Choroid plexus epithelial cell (primary cell): ENCODE results near the gene GPR52.
"Not testable (repeated sequence)": the region's sequence is repeated elsewhere in the genome, so short reads cannot be mapped to it uniquely, and the experiment has no call there.

Experiments
- DNase-seq: peaks from one replicate; pipeline ENCODE4 v3.0.0-alpha.2; 2010; ENCODE audit warnings: low read depth
- H3K4me3 ChIP-seq: 2 replicates; pipeline ENCODE4 v1.5.1; 2011; ENCODE audit warnings: low read depth, mild to moderate bottlenecking, control low read depth, low read length, moderate library complexity
- TF ChIP-seq, protein P1 (sequence below): conservative IDR thresholded peaks from 2 replicates; pipeline ENCODE4 v1.5.1; 2011; ENCODE audit warnings: low read depth, mild to moderate bottlenecking, control low read depth, inconsistent platforms, low read length, moderate library complexity

Gene GPR52

DNA sequence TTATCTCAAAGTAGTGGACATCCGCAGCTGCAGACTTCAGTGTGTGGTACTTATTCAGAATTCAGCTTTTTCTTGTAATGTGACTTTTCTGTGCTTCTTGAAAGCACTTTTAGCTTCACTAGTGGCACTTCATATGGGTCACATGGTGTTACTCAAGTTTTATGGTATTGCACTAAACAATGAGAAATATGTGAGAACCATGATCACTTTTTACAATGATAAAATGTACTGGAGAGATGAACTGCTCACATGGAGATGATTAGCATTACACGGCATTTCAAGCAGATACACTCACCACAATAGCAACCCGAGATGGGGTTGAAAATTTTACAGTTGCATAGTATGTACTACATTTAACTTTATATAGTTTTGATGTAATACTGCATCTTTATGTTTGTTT is 40.1 kb upstream of the GPR52 start:
- no peak overlapping the region for H3K4me3 ChIP-seq
- TF ChIP-seq, protein P1, sequence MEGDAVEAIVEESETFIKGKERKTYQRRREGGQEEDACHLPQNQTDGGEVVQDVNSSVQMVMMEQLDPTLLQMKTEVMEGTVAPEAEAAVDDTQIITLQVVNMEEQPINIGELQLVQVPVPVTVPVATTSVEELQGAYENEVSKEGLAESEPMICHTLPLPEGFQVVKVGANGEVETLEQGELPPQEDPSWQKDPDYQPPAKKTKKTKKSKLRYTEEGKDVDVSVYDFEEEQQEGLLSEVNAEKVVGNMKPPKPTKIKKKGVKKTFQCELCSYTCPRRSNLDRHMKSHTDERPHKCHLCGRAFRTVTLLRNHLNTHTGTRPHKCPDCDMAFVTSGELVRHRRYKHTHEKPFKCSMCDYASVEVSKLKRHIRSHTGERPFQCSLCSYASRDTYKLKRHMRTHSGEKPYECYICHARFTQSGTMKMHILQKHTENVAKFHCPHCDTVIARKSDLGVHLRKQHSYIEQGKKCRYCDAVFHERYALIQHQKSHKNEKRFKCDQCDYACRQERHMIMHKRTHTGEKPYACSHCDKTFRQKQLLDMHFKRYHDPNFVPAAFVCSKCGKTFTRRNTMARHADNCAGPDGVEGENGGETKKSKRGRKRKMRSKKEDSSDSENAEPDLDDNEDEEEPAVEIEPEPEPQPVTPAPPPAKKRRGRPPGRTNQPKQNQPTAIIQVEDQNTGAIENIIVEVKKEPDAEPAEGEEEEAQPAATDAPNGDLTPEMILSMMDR = no peak
- DNase-seq = peak; percentile 11

DNA sequence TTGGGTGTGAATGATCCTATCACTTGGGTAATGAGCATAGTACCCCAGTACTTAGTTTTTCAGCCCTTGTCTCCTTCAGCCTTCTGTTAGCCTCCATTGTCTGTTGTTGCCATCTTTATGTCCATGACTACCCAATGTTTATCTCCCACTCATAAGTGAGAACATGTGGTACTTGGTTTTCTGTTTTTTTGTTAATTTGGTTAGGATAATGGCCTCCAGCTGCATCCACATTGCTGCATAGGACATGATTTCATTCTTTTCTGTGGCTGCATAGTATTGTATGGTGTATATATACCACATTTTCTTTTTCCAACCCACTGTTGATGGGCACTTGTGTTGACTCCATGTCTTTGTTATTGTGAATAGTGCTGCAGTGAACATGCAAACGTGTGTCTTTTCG is 39.6 kb upstream of the GPR52 start:
- DNase-seq = no peak
- TF ChIP-seq, protein P1 = no peak
- no peak overlapping the region for H3K4me3 ChIP-seq

DNA sequence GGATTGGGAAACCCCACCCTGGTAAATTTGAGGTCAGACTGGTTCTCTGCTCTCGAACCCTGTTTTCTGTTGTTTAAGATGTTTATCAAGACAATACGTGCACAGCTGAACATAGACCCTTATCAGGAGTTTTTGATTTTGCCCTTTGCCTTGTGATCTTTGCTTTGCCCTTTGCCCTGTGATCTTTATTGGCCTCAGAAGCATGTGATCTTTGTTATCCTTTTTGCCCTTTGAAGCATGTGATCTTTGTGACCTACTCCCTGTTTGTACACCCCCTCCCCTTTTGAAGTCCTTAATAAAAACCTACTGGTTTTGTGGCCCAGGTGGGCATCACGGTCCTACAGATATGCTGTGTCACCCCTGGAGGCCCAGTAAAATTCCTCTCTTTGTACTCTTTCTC is 38.0 kb upstream of the GPR52 start:
- not testable (repeated sequence) for H3K4me3 ChIP-seq

DNA sequence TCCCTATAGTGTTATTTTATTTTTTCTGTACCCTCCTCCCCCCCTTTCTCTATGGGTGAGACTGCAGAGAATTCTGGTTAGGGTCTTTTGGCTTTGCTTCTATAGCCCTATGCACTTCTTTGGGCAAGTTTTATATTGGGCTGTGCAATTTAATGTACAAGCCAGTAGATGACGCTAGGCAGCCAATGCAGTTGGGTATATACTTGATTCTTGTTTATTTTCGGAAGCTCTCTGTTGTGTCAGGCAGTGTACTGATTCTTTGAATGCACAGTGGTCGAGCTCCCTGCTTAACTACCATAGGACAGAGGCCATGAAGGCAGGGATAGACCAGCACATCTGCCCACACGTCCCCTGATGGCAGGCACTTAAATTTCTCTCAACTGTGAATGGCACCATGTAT is 34.1 kb upstream of the GPR52 start:
- TF ChIP-seq, protein P1 = peak; percentile 39
- no peak overlapping the region for H3K4me3 ChIP-seq
- DNase-seq = peak; percentile 24

More for the DNA sequence above, 38.0 kb upstream of the GPR52 start:
- not testable (repeated sequence) for DNase-seq

DNA sequence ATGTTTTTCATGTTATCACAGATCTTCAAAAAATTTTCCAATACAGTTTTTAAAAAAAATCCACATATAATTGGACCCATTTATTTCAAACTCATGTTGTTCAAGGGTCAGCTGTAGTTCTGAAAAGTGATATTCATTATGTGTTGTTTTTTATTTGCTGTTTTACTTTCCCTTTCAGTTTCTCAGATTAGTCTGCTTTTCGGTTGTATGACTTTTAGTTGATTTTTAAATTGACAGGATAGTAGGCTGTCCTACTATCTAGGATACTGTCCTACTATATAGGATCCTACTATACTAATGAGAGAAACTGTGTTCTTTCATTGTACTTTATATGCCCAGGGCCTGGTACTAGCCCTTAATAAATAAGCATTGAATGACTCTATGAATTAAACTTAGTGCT is 33.6 kb upstream of the GPR52 start:
- DNase-seq = no peak
- TF ChIP-seq, protein P1 = no peak
- no peak overlapping the region for H3K4me3 ChIP-seq

DNA sequence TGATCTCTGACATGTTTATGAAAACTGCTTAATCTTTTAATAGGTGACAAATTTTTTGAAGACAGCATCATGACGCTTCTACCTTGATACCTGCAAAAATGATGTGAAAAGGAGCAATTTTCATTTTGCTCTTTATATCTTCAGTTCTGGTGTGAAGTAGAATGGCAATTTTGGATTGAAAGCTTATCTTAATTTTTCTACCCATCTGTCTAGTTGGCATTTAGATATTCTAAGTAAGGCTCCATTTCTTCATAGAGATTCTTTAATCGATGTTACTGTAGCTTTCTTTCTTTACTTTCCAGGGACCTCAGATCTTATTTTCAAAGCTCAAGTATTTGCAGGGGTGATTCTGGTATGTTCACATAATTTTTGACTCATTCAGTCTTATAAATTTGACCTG is 32.3 kb upstream of the GPR52 start:
- H3K4me3 ChIP-seq = no peak overlapping the region
- TF ChIP-seq, protein P1 = no peak
- no peak for DNase-seq

DNA sequence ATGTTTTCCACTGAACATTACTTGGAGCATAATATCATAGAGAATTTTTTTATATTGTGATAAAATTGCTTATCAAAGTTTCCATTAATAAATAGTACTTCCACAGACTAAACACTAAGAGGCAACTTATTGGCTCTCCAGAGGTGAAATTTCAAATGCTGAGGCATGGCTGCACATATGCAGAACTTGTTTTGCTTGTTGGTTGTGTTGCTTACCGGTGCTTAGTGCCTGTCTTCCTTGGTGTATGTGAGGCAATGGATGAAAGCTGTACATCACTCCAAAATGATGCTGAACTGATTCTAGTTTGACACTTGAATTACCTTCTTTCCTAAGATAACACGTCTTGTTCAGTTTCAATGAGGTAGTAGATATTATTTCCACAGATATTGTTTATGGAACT is 29.8 kb upstream of the GPR52 start:
- DNase-seq = no peak
- TF ChIP-seq, protein P1 = no peak
- no peak overlapping the region for H3K4me3 ChIP-seq

DNA sequence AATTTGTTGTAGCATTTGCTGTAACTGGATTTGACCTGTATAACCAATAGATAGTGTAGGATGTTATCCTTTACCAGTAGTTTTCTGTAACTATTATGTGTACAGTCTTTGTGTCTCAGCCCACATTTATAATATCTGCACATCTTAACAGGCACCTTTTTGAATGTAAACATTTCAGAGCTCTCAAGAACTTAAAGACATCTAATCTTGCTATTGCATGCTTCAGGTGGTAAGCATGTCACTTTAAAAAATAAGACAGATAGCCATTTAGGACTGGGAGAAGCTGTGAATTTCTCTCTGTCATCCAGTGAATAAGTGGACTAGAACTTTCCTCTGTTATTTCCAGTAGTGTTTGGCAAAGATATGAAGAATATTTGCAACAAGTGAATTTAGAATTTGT is 22.6 kb upstream of the GPR52 start:
- H3K4me3 ChIP-seq = no peak overlapping the region
- no peak for DNase-seq
- TF ChIP-seq, protein P1 = no peak
